OCI-LY1 (cell line): ENCODE measurements around the gene ITGA1.

Experiments used
- CTCF ChIP-seq: fragments of 200-600 bp; sonication (generic), shearing (Covaris generic); IDR thresholded peaks from 2 replicates; pipeline ENCODE4 v1.5.1; 2017; ENCODE audit warnings: mild to moderate bottlenecking, antibody characterized with exemption, low read length, moderate library complexity, mixed read lengths
- EZH2 ChIP-seq: fragments of 200-600 bp; sonication (generic), shearing (Covaris generic); IDR thresholded peaks from 2 replicates; pipeline ENCODE4 v1.8.0; 2017; ENCODE audit warnings: borderline replicate concordance, mixed run types, mild to moderate bottlenecking, antibody characterized with exemption, low read length, moderate library complexity, mixed read lengths

DNA sequence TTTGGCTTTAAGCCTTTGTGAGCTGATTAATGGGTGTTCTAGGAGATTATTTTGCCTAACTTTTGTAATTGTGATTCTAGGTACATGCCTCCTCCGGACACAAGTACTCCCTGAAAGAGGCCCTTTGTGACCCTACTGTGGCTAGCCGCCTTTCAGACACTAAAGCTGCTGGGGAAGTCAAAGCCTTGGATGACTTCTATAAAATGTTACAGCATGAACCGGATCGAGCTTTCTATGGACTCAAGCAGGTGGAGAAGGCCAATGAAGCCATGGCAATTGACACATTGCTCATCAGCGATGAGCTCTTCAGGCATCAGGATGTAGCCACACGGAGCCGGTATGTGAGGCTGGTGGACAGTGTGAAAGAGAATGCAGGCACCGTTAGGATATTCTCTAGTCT, 13.6 kb downstream of the ITGA1 start:
- TF ChIP-seq CTCF (no peak), EZH2 (no peak)
